Measurements from ENCODE around the gene CCER1.

The CCER1 gene

DNA sequence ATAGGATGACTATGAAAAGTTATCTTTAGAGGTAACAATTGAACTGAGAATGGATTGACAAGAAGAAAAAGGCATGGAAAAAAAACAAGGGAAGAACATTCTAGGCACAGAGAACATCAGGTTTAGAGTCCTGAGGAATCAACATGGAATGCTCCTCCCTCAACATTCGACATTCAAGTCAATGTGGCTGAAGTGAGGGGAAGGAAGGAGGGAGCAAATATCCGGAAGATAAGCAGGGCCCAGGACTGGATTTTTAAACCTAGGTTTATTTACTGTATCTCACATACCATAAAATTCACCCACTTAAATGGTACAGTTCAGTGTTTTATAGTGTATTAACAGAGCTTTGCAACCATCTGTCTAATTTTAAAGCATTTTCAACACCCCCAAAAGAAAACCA lies 9.6 kb upstream of the CCER1 start:
- DNase-seq: no peak

DNA sequence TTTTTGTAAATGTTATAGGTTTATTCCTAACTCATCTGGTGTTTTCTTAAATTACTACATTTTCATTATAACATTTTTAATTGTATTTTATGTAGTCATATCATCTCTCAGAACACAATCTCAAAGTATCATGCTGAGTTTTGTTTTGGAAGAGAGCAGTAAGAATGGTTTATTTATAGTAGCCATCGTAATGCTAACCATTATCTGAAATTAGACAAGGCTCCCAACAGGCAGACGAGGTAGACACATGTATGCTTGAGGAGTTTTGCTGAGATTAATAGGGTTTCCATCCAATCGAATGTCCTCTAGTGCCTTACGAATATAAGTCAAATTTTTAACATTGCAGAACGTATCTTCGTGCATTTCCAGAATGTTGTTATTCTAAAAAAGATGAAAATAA lies 9.0 kb upstream of the CCER1 start:
- no peak for DNase-seq

DNA sequence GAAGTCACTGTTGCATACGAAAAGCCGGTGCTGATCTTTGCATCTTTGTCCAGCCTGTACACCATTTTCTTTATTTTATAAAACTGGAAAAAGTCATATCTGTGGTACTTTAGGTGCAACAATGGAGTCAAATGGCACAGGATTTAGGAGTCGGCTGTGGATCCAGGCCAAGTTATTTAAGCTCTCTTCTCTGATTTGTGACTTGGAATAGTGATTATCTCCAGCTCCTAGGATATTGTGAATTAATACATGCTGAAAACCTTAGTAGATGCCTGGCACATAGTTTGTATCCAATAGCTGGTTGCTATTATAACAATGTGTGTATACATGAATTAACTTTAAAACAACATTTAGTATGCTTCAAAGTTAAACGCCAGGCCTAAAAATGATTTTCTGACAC lies 6.2 kb upstream of the CCER1 start:
- no peak for DNase-seq

DNA sequence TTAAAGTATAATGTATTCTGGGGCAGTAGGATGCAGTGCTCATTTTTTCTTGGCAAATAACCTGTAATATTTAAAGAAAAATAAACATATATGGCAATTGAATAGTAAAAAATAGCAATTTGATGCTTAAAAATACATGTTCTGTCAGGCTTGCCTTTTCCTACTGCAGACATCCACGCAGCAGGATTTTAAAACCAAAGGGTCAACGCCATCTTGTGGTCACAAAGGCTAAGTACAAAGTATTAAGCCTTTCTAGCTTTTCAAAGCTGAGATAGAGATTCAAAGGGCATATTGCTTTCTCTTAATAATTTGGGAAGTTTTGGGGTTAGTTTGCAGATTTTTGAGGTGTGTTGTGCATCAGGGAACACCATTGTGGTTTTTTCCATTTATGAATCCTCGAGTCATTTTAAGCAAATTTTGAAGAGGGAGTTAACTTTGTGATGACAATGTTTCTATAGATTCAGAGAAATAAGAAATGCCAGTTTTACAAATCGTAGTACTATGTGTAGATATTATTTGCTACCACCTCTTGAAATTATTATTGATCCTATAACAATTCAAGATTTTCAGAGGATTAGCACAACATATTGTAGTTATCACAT lies 4.7 kb upstream of the CCER1 start:
- DNase-seq: peak; percentile 48 to 73

DNA sequence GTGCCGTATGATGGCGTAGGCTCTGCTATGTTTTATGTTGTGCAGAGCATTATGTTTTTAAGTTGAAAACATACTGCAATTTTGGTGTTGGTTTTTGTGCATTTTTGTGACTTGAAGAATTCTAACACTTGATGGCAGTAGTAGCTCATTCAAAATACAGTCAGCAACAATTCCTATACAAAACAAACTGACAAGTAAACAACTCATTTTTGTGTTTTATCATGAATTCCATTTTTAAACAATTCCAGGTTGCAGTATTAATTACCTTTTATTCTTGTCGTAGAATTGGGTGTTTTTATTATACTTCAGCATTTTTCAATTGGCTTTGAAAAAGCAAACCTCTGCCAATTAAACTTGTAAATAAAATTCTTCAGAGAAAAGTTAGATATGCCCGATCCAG lies 4.1 kb upstream of the CCER1 start:
- peak; percentile 17 to 18 for DNase-seq

DNA sequence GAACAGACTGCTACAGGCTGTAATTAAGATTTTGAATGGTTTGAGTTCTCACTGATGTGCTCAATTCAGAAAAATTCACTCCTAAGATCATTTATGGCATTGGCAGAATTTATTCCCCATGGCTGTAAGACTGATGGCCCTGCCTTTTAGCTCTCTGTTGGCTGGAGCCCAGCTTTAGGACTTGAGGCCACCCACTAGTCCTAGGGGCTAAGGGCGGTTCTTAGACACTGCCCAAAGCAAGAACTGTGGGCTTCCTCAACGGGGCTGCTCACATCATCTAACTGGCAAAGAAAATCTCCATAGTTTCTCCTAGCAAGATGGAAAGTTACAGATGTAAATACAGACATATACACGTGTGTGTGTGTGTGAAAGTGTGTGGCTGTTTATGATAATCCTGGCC lies 3.4 kb upstream of the CCER1 start:
- DNase-seq: no peak

DNA sequence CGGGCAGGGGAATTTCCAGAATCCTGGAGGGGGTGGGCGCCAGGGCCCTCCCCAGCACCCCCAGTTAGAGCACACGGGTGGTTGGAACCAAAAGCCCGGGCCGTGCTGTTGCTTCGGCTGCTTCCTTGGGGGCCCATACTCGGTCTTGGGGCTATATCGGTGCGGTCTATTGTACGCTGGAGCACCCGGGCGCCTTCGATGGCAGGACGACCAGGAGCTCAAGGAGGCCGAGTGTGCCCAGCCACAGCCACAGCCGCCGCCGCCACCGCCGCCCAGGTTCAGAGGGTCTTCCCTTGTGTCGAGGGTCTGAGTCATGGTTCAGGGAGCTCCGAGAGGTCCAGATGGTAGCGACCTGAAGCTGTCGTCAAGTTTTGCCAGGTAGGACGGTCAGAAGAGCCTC lies 548 bp downstream of the CCER1 start:
- DNase-seq: no peak

DNA sequence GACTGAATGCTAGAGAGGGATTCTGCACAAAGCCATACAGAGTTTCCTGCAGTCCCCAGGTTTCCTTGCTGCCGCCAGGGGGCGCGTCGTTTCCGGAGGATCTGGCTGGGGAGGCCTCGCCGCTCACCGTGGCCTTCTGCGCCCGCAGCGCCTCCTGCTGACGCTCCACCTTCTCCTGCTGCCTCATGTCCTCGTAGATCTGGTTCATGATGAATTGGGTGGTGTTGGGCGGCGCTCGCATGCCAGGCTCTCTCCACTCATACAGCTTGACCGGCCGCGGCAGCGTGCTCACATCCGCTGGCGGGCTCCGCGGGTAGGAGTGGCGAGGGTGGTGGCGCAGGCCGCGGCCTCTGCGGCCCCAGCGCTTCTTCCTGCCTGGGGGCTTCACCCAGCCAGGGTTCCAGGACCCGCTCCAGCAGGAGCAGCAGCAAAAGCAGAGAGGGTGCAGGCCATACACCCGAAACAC lies 987 bp downstream of the CCER1 start:
- no peak for DNase-seq

DNA sequence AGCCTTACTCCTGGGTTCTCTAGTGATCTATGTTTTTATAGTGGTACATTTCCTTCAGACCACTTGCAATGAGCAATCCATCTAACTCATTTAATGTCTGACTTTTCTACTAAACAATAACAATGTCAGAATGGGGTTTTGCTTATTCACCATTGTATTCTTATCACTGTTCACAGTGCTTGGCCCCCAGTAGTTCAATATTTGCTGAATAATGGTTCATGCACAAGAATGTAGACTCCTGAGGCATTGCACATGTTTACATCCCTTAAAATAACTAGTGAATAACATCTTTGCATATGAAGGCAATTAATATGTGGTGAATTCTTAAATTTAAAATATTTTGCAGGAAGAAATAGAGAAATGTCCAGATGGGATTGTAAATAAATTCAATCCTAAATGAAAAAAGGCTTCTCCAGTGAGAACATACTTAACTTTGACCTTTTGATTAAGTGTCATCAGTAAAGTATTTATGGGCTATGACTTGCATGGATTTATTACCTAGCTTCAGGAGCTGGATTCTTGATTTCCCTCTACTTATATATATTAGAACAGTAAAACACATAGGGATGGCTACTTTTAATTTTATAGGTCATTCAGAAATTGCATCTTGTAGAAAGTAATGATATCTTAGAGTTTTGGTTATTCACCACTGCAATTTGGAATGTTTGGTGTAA lies 3.4 kb downstream of the CCER1 start:
- no peak for DNase-seq

DNA sequence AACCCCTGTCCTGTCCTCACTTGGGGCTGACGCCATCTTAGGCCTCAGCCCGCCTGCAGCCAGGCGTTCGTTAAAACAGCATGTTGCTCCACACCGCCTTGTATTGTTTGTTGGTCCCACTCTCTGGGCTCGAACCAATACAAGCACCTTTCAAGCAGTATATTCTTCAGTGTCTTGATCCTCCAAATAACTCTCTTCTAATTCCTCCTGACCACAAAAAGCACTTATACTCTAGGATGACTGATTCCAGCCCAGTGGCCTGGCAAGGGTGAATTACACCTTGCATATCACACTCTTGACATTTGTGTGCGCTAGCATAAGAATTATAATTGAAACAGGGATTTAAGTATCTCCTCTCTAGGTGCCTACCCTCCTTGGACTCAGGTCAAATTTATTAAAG lies 7.1 kb downstream of the CCER1 start:
- DNase-seq: no peak

DNA sequence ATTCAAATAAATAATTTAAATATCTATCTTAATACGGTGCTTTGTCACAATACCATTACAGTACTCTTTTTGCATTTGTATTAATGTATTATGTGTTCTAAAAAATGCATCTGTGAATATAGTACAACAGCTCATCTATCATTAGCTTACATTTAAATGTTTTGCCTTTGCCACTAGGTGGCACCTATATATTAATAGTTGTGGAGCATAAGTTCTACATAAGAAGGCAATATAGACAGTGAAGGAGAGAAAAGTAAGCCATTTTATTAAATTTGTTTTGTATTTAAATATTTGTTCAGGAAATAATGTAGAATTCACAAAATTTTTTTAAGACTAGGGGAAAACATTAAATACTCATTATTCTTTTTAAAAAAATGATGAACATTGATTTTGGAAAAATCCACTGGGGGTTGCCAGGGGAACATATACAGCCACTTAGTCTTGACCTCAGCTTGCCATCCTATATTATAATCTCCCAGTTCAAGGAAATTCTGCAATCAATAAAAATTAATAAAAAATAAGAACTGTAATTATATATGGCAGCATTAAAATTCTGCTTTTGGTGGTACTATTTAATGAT lies 9.8 kb downstream of the CCER1 start:
- peak; percentile 68 to 71 for DNase-seq

DNA sequence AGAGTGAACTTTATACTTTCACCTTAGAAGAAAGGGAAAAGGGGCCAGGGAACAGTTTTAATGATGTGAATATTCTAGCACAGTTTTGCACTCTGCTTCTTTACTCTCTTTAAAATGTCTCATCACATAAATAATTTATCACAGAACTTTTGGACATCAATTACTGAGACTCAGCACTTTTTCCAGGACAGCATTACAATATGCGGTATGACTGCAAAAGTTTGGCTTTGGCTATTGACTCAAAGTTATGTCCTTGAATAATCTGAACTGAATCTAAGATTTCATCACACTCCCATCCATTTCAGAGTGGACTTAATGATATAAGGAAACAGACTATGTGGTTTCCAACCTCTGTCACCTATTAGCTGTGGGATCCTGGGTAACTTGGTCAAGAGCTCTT lies 11.7 kb downstream of the CCER1 start:
- no peak for DNase-seq

DNA sequence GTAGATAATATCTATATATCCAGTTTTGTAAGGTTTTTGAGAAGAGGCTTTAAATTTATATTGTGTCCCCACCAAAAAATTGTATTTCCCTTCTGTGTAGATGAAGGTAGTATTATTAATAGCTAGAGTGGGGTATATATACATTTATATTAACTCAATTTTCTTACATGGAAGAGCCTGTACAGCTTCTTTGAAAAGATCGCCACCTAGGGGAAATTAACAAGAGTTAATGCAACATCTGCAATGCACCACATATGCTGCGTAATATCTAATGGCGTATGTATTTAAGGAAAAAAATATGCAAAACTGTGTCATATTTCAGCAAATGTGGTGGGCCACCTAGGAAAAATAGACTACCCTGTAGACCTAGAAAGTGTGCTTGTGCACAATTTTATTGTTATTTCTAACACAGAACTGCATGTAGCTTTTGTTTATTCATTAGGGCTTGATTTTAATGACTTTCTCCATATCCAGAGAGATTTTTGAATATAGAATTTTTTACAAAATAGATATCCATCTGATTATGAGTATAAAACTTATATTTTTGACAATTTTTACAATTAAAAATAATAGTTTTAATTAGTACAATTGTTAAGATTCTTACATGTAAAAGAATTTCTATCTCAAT lies 14.0 kb downstream of the CCER1 start:
- peak; percentile 84 to 92 for DNase-seq

DNA sequence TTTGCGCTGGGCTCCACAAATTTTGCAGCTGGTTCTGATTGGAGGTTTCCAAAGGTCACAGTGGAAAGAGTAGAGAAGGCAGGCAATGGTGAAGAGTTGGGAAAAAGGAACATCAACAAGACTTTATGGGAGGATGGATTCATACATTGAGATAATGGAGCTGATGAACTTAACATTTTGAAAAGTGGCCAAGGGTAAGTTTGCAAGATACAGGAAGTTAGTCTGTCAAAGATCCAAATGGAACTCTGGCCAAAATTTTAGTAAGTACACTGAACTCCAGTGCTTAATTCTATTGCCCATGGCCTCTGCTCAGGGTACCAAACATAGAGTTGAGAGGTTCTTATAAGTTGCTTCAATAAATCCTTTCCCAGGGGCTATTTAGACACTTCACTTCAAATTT lies 15.6 kb downstream of the CCER1 start:
- DNase-seq: no peak

DNA sequence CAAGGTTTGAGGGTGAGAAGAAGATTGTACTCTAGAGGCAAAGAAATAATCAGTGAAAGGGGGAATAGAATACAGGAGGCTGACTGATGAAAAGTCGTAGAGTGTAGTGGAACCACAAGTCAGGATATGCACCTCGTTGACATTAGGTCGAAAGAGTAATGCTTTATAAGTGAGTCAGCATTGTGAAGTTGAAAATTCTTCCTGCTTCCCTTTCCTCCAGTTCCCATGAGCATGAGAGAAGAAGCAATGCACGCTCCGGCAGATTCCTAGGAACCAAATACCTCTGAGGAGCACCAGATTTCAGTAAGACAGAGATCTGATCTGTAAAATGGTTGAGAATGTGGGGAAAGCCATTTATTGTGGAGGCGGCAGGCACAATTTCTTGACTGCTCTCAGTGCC lies 16.5 kb downstream of the CCER1 start:
- DNase-seq: no peak

DNA sequence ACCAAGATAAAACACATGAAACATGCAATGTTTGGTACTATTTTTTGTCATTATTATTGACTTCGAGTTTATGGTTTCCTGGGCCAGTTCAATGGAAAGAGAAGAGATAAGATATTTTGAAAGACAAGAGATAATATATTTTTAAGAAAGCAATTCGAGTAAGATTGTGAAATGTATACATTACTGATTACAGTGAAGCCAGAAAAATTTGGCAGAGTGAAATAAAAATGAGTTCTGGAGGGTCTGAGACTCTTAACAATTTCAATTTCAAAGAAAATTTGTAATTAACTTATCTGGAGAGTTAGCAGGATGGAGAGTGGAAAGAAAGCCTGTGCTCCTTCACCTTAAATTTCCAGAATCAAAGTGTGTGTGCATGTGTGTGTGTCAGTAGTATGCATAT lies 17.3 kb downstream of the CCER1 start:
- DNase-seq: no peak

DNA sequence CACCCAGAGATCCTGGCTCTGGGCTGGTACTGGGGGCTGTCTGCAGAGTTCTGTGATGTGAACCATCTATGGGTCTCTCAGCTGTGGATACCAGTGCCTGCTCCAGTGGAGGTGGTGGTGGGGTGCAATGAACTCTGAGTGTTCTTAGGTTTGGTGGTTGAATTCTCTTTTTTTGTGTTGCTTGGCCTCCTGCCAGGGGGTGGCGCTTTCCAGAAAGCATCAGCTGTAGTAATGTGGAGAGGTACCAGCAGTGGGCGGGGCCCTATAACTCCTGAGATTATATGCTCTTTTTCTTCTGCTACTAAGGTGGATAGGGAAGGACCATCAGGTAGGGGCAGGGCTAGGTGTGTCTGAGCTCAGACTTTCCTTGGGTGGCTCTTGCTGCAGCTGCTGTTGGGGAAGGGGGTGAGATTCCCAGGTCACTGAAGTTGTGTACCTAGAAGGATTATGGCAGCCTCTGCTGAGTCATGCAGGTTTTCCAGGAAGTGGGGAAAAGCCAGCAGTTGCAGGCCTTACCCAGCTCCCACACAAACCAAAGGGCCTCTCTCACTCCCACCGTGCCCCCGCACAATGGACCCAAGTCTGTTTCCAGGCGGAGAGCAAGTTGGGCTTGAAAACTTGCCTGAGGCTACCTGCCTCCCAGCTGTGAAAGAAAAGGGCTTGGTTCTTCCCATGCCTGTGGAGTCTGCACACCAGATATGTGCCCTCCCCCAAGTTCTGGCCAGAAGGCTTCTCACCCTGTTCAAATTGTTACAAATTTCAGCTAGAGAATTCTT lies 18.6 kb downstream of the CCER1 start:
- no peak for DNase-seq

DNA sequence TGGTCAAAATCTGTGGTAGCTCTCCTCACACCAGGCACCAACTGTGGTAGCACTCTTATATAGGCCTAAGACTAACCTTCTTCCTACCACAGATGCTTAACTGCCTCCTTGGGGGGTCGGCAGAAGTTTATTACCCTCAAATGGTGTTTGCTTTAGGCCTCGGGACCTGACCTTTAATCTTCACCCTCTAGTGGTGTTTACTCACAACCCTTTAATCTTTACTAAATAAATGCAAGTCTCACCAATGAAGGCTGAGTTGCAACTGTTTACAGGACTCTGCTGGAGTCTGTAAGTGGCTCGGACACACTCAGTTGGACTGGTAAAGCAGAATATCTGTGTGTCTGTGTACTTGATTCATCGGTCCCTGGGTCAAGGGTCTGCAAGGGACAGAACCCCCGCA lies 29.4 kb downstream of the CCER1 start:
- DNase-seq: no peak

DNA sequence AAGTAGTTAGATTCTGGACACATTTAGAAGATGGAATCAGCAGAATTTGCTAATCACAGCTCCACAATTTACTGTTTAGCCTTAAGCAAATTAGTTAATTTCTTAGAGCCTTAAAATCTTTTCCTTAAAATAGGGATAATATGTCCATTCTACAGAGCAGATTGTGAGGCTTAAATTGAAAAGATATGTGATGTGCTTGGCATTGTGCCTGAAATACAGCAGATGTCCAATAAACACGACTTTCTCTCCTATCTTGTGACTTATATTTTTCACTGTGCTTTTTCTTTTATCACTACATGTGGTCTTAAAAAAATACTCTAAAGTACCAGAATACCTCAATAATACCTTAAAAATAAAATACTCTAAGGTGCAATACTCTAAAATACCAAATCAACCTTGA lies 30.6 kb downstream of the CCER1 start:
- no peak for DNase-seq

DNA sequence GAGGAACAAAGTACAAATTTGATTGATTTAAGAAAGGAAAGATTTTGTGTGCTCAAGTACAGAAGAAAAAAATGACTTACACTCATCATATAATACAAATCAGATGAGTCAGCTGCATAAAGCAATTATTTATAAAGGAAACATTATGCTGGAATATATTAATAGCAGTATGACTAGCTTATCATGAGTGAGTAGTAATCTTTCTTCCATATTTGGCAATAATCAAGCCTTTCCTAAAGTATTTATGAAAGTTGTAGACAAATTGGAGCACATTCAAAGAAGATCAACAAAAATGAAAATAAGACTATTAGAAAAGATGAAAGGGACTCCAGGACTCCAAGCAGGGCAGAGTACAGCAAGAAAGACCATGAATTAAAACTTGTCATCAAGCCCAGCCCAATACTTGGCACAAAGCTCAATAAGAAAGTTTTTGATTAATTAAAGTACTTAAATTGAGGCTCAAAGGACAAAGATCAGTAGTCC lies 32.8 kb downstream of the CCER1 start:
- no peak for DNase-seq

DNA sequence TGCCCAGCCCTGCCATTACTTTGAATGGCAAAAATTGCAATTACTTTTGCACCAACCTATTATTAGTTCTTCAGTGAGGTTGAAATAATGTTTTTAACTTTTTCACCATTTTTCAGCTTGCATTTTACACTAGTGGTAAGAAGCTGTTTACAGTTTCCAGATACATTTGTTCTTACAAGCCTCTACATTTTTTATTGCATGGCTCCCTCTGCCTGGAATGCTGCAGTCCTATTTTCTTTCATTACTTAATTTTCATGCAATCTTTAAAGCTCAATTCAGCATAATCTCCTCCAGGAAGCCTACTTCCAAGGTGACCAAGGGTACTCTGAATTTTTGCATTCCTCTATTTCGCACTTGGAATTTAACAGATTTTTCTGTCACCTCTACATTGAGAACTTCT lies 33.4 kb downstream of the CCER1 start:
- no peak for DNase-seq

DNA sequence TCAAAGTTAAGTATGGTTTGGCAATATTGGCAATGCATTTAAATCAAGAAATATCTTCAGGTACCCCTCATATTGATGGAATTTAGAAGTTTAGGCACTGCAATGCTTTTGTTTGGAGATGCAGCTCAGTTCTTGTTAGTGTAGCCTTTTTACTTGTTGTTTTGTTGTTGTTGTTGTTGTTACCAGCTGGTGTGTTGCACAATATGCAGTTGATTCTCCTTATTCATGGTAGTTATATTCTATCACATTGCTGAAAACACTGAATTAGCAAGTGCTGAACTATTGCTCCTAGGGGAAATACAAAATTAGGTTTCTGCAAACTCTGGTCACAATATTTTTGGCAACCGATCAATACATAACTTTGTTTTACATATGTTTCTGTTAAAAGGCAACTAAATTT lies 34.8 kb downstream of the CCER1 start:
- no peak for DNase-seq

DNA sequence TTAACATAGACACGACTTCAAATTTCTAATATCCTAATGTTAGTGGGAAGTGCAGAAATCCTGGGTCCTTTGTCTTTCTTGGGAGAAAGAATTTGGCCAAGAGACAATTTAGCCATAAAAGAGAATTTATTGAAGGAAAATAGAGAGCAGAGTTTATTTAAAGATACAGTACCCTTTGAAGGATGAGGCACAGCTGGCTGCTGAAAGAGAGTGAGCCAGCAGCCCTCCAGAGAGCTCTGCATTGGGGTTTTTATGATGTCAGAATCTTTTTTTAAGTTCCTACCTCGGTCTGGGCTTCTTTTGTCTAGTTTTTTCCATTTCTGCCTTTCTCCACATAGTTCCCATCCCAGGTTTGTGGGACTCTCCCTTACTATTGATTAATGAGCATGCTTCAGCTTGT lies 37.5 kb downstream of the CCER1 start:
- no peak for DNase-seq
